Mucosa of rectum (tissue), 2 donors: ENCODE results near the gene IDI2.
"Not testable (repeated sequence)": the region's sequence is repeated elsewhere in the genome, so short reads cannot be mapped to it uniquely, and the experiment has no call there.

Experiments used
- H3K27ac ChIP-seq, 2 donors: one replicate each; pipeline ENCODE4 v1.7.0; 2013; ENCODE audit warnings: inconsistent platforms in 2 of 2, low read depth in 2 of 2, low read length in 2 of 2
- H3K27me3 ChIP-seq, 2 donors: one replicate each; pipeline ENCODE4 v1.7.0; 2013; ENCODE audit warnings: low read length in 2 of 2; ENCODE audit not compliant: control insufficient read depth in 2 of 2, insufficient read depth in 2 of 2
- H3K36me3 ChIP-seq, 2 donors: one replicate each; pipeline ENCODE4 v1.7.0; 2013; ENCODE audit warnings: low read length in 2 of 2; ENCODE audit not compliant: control insufficient read depth in 2 of 2, insufficient read depth in 2 of 2
- H3K4me1 ChIP-seq, 2 donors: one replicate each; pipeline ENCODE4 v1.7.0; 2013; ENCODE audit warnings: low read length in 2 of 2, mild to moderate bottlenecking in 1 of 2; ENCODE audit not compliant: control insufficient read depth in 2 of 2, insufficient read depth in 2 of 2
- H3K4me3 ChIP-seq, 2 donors: one replicate each; pipeline ENCODE4 v1.7.0; 2013; ENCODE audit warnings: low read length in 2 of 2
- H3K9ac ChIP-seq, 2 donors: one replicate each; pipeline ENCODE4 v1.7.0; 2013; ENCODE audit warnings: low read length in 2 of 2, low read depth in 1 of 2, mild to moderate bottlenecking in 1 of 2
- H3K9me3 ChIP-seq, 2 donors: one replicate each; pipeline ENCODE4 v1.7.0; 2013; ENCODE audit warnings: low read length in 2 of 2; ENCODE audit not compliant: control insufficient read depth in 2 of 2
- donor health status: healthy.
- donor health status: Normal muscosa, but diverticular disease.

The IDI2 gene

DNA sequence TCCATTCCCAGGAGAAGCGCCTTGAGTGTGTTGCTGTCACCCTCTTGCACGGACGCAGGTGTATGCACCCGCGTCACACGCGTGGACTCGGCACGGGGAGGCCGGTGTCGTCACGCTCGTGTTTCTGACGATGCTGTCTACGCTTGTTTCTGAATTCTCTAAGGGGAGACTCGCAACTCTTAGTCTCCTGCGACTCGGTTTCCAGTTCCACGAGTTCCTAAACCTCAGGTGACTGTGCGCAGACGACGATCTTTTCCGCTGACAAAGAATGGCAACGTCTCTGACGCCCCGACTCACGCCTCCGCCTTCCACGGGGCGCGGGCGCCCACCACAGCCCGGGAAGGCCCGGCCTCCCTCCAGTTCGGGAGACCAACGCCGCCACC lies 22.7 kb upstream of the IDI2 start:
- Histone ChIP-seq H3K9ac (peak overlapping the region; percentile 91 to 95), H3K36me3 (peaks cover 6 to 12% of the 10 kb centered on the region in 2 donors), H3K4me1 (peaks cover 14 to 16% of the 10 kb centered on the region in 2 donors), H3K9me3 (no peaks in the 10 kb centered on the region), H3K4me3 (peak overlapping the region; percentile 88 to 98), H3K27ac (peak overlapping the region; percentile 99 to 100), H3K27me3 (no peaks in the 10 kb centered on the region)

GRCh38 chr10:1047937-1048336 lies 22.3 kb upstream of the IDI2 start:
- Histone ChIP-seq H3K4me3 (peak overlapping the region; percentile 88 to 98), H3K36me3 (peaks cover 8% of the 10 kb centered on the region in 2 donors), H3K27me3 (no peaks in the 10 kb centered on the region), H3K9ac (peak overlapping the region; percentile 91 to 95), H3K4me1 (peaks cover 14 to 16% of the 10 kb centered on the region in 2 donors), H3K27ac (peak overlapping the region; percentile 99 to 100), H3K9me3 (no peaks in the 10 kb centered on the region)

DNA sequence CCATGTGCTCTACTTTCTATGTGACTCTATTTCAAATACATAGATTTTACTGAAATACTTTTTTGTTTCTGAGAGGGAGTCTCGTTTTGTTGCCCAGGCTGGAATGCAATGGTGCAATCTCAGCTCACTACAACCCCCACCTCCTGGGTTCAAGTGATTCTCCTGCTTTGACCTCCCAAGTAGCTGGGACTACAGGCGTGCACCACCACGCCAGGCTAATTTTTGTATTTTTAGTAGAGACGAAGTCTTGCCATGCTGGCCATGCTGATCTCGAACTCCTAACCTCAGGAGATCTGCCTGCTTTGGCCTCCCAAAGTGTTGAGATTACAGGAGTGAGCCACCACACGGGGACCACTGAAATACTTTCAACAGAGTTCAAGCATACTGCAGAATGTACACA lies 19.8 kb upstream of the IDI2 start:
- Histone ChIP-seq H3K9me3 (no peaks in the 10 kb centered on the region), H3K4me3 (no peak overlapping the region), H3K9ac (no peak overlapping the region), H3K27me3 (no peaks in the 10 kb centered on the region), H3K36me3 (peaks cover 11 to 23% of the 10 kb centered on the region in 2 donors), H3K4me1 (peaks cover 10 to 13% of the 10 kb centered on the region in 2 donors), H3K27ac (no peak overlapping the region)

GRCh38 chr10:1044964-1045363 lies 19.3 kb upstream of the IDI2 start:
- Histone ChIP-seq H3K4me3 (no peak overlapping the region), H3K9me3 (no peaks in the 10 kb centered on the region), H3K9ac (no peak overlapping the region), H3K27me3 (no peaks in the 10 kb centered on the region), H3K36me3 (peaks cover 16 to 27% of the 10 kb centered on the region in 2 donors), H3K27ac (peak overlapping the region in 1 of 2 donors; percentile 67), H3K4me1 (peaks cover 9% of the 10 kb centered on the region in 2 donors)

DNA sequence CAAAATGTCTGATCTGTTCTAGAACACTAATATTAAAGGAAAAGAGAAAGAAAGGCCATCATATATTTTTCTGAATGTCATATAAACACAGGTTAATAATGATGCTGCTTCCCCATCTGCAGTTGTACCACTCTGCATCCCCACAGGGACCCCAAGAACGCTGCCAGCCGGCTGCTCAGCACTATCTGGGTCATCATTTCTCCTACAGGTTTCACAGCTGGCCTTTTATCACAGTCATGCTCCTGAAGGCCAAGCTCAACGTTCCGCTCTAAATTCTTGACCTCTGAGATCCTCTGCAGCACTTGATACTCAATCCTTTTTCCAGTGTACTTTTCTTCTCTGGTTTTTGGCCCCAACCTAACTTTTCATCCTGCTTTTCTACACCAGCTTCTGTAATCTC lies 18.5 kb upstream of the IDI2 start:
- Histone ChIP-seq H3K27ac (peak overlapping the region; percentile 61 to 67), H3K9ac (no peak overlapping the region), H3K4me1 (peaks cover 7 to 9% of the 10 kb centered on the region in 2 donors), H3K36me3 (peaks cover 20 to 32% of the 10 kb centered on the region in 2 donors), H3K27me3 (no peaks in the 10 kb centered on the region), H3K4me3 (peak overlapping the region in 1 of 2 donors; percentile 53), H3K9me3 (no peaks in the 10 kb centered on the region)

DNA sequence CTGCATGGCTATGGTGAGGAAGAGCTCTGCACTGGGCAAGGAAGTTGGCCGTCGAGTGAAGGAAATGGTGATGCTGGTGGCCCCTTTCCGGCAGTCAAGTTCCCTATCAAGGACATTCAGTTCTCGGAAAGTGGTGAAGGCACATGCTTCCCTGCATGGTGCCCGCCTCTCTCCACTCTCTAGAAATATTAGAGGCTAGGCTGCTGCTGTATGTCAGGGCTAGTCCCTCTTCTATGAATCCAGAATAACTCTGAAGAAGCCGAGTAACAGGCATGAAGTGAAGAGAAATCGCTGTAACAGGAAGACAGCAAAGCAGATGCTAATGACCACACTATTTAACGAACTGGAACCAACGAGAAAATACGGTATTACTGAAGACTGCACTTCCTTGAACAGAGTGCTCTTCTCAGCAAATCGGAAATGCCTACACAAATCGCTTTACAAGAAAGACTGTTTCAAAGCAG lies 17.9 kb upstream of the IDI2 start:
- Histone ChIP-seq H3K4me1 (peaks cover 7 to 9% of the 10 kb centered on the region in 2 donors), H3K27me3 (no peaks in the 10 kb centered on the region), H3K4me3 (peak overlapping the region in 1 of 2 donors; percentile 53), H3K27ac (peak overlapping the region; percentile 61 to 67), H3K36me3 (peaks cover 20 to 34% of the 10 kb centered on the region in 2 donors), H3K9me3 (no peaks in the 10 kb centered on the region), H3K9ac (no peak overlapping the region)

- Histone ChIP-seq H3K4me3 (no peak overlapping the region), H3K27me3 (no peaks in the 10 kb centered on the region), H3K27ac (no peak overlapping the region), H3K9me3 (no peaks in the 10 kb centered on the region), H3K4me1 (no peaks in the 10 kb centered on the region), H3K36me3 (peaks cover 26 to 48% of the 10 kb centered on the region in 2 donors), H3K9ac (no peak overlapping the region)
Measured at GRCh38 chr10:1041514-1041913, 15.9 kb upstream of the IDI2 start.

- Histone ChIP-seq H3K9ac (no peak overlapping the region), H3K27ac (no peak overlapping the region), H3K9me3 (no peaks in the 10 kb centered on the region), H3K36me3 (peaks cover 26 to 48% of the 10 kb centered on the region in 2 donors), H3K4me3 (no peak overlapping the region), H3K4me1 (no peaks in the 10 kb centered on the region), H3K27me3 (no peaks in the 10 kb centered on the region)
Measured at GRCh38 chr10:1040133-1040532, 14.5 kb upstream of the IDI2 start.

DNA sequence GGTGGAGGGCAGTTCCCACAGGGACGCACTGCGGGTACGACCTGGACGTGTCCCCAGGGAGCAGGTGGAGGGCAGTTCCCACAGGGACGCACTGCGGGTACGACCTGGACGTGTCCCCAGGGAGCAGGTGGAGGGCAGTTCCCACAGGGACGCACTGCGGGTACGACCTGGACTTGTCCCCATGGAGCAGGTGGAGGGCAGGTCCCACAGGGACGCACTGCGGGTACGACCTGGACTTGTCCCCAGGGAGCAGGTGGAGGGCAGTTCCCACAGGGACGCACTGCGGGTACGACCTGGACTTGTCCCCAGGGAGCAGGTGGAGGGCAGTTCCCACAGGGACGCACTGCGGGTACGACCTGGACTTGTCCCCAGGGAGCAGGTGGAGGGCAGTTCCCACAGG lies 13.1 kb upstream of the IDI2 start:
- not testable (repeated sequence) for H3K9ac ChIP-seq, H3K9me3 ChIP-seq, H3K27ac ChIP-seq, H3K4me1 ChIP-seq, H3K4me3 ChIP-seq, H3K27me3 ChIP-seq
- H3K36me3 ChIP-seq: peaks cover 26 to 47% of the 10 kb centered on the region in 2 donors

GRCh38 chr10:1037098-1037497 lies 11.4 kb upstream of the IDI2 start:
- Histone ChIP-seq H3K36me3 (peaks cover 22 to 36% of the 10 kb centered on the region in 2 donors), H3K9ac (no peak overlapping the region), H3K27ac (no peak overlapping the region), H3K4me1 (no peaks in the 10 kb centered on the region), H3K27me3 (no peaks in the 10 kb centered on the region), H3K9me3 (no peaks in the 10 kb centered on the region), H3K4me3 (no peak overlapping the region)
